ENCODE results near the gene GSTA3. TPM values are rescaled to one million over a fixed set of nuclear protein-coding genes. Genes with fewer than 3 reads are reported as not detected.

The GSTA3 gene
- not detected in 5 replicates for total RNA-seq (2022; extraction: Qiagen RNA extraction)

DNA sequence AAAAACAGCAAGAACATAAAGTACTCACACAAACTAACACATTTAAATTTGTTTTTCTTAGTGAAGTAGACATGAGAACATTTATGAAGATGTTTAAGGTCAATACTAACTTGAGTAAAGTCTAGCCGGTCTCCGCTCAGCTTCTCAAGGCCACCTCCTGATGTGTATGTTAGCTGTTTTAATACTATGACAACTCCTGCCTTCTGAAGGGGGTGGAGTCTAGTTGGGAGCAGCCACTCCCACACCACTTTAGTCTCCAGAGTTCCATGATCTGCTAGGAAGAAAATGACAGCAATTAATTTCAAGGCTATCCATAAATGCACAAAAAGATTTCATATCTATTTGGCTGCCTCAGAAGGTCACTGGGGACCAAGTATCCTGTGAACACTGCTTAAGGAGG, at the start of gene GSTA3:
Gene GSTA3, minus strand, starts transcription at position 168 of the 400 bp plus-strand sequence. CDS start 3,864 bp downstream, outside the sequence.

Other genes starting within 250 kb of the GSTA3 start
- 31.2 to 46.1 TPM (median 33.0 TPM) in 5 replicates for gene TMEM14A, start 238.6 kb downstream of the GSTA3 start, total RNA-seq (2022; extraction: Qiagen RNA extraction)
- gene GSTA2, start 146.2 kb downstream of the GSTA3 start, total RNA-seq (2022; extraction: Qiagen RNA extraction): not detected in 5 replicates
- gene GSTA1, start 105.9 kb downstream of the GSTA3 start, total RNA-seq (2022; extraction: Qiagen RNA extraction): 0.11 TPM in 1 of 5 replicates, not detected in the others
- not detected in 5 replicates for gene GSTA5, start 68.9 kb downstream of the GSTA3 start, total RNA-seq (2022; extraction: Qiagen RNA extraction)
- 7.6 to 9.7 TPM (median 8.7 TPM) in 5 replicates for gene GSTA4, start 85.6 kb upstream of the GSTA3 start, total RNA-seq (2022; extraction: Qiagen RNA extraction)
- 2.0 to 3.3 TPM (median 3.0 TPM) in 5 replicates for gene CILK1, start 152.1 kb upstream of the GSTA3 start, total RNA-seq (2022; extraction: Qiagen RNA extraction)
- 31.5 to 41.0 TPM (median 33.9 TPM) in 5 replicates for gene FBXO9, start 155.7 kb upstream of the GSTA3 start, total RNA-seq (2022; extraction: Qiagen RNA extraction)
- 0.05 to 0.07 TPM in 2 of 5 replicates, not detected in the others for gene GCM1, start 239.1 kb upstream of the GSTA3 start, total RNA-seq (2022; extraction: Qiagen RNA extraction)